ENCODE measurements around the gene FAM222A. TPM values are rescaled to one million over a fixed set of nuclear protein-coding genes. Genes with fewer than 3 reads are reported as not detected.

FAM222A gene
- total RNA-seq, 1 experiment from 2014 or later = 1.6 TPM

DNA sequence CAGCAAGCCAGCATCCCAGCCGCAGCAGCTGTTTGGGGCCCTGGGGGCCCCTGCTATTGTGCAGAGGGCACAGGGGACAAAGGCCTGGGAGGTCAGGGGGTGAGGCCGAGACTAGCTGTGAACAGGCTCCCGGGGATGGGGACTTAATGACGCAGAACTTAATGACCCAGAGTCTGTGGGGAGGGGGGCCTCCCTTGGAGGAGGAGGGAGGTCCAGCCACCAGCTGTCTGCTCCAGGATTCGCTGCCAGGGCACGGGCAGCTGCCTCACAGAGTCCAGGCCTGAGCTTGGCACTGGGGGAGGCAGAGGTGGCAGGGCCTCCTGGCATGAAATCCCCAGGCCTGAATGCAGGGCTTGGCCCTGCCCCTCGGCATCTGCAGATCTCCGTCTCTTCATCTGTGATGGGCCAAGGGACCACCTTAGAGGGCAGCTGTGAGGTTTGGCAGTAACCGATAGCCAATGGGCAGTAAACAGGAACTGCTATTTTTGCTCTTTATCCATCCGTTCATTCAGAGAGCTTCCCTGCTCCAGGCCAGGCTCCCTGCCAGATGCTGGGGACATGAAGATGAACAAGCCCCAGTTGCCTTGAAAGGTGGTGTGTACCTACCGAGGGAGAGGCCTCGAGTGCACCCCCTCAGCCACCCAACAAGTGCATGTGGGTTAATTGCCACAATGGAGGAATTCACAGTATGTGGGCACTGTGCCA, 6.7 kb downstream of the FAM222A start (continued):
- TF ChIP-seq, protein P1, sequence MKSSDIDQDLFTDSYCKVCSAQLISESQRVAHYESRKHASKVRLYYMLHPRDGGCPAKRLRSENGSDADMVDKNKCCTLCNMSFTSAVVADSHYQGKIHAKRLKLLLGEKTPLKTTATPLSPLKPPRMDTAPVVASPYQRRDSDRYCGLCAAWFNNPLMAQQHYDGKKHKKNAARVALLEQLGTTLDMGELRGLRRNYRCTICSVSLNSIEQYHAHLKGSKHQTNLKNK (CRISPR knock-in tag; IDR thresholded peaks at IDR 0.05) = no peak
- TF ChIP-seq OVOL2 (CRISPR knock-in tag; IDR thresholded peaks at IDR 0.05; ENCODE audit: borderline replicate concordance) = no peak
- TF ChIP-seq NFYB (CRISPR knock-in tag; conservative IDR thresholded peaks at IDR 0.05; ENCODE audit: low read depth) = no peak
- no peak for TF ChIP-seq ZNF219 (CRISPR knock-in tag; IDR thresholded peaks at IDR 0.05; ENCODE audit: borderline replicate concordance)
- no peak for TF ChIP-seq GABPB1 (CRISPR knock-in tag; IDR thresholded peaks at IDR 0.05)
- TF ChIP-seq SOX15 (CRISPR knock-in tag; IDR thresholded peaks at IDR 0.05) = no peak
- TF ChIP-seq, protein P2, sequence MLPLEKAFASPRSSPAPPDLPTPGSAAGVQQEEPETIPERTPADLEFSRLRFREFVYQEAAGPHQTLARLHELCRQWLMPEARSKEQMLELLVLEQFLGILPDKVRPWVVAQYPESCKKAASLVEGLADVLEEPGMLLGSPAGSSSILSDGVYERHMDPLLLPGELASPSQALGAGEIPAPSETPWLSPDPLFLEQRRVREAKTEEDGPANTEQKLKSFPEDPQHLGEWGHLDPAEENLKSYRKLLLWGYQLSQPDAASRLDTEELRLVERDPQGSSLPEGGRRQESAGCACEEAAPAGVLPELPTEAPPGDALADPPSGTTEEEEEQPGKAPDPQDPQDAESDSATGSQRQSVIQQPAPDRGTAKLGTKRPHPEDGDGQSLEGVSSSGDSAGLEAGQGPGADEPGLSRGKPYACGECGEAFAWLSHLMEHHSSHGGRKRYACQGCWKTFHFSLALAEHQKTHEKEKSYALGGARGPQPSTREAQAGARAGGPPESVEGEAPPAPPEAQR (CRISPR knock-in tag; IDR thresholded peaks at IDR 0.05) = no peak
- no peak for TF ChIP-seq CBFB (CRISPR knock-in tag; IDR thresholded peaks at IDR 0.05; ENCODE audit: low read depth)
- no peak for TF ChIP-seq ETV6 (CRISPR knock-in tag; IDR thresholded peaks at IDR 0.05)
- no peak for TF ChIP-seq ZNF232 (CRISPR knock-in tag; IDR thresholded peaks at IDR 0.05)
- TF ChIP-seq, protein P3, sequence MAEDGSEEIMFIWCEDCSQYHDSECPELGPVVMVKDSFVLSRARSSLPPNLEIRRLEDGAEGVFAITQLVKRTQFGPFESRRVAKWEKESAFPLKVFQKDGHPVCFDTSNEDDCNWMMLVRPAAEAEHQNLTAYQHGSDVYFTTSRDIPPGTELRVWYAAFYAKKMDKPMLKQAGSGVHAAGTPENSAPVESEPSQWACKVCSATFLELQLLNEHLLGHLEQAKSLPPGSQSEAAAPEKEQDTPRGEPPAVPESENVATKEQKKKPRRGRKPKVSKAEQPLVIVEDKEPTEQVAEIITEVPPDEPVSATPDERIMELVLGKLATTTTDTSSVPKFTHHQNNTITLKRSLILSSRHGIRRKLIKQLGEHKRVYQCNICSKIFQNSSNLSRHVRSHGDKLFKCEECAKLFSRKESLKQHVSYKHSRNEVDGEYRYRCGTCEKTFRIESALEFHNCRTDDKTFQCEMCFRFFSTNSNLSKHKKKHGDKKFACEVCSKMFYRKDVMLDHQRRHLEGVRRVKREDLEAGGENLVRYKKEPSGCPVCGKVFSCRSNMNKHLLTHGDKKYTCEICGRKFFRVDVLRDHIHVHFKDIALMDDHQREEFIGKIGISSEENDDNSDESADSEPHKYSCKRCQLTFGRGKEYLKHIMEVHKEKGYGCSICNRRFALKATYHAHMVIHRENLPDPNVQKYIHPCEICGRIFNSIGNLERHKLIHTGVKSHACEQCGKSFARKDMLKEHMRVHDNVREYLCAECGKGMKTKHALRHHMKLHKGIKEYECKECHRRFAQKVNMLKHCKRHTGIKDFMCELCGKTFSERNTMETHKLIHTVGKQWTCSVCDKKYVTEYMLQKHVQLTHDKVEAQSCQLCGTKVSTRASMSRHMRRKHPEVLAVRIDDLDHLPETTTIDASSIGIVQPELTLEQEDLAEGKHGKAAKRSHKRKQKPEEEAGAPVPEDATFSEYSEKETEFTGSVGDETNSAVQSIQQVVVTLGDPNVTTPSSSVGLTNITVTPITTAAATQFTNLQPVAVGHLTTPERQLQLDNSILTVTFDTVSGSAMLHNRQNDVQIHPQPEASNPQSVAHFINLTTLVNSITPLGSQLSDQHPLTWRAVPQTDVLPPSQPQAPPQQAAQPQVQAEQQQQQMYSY (CRISPR knock-in tag; IDR thresholded peaks at IDR 0.05) = no peak

DNA sequence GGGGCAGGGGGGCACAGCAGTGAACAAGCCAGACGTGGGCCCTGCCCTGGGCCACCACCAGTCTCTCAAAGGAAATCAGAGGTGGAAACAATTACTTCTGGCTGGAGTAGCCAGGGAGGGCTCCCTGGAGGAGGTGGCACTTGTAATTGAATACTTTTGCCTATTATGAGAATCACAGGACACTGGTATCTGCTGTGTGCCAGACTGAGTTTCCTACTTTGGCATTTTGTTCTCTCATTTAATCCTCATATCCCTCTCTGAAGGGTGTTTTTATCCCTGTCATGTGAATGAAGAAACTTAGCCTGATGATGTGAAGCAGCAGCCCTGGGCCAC, 7.2 kb downstream of the FAM222A start:
- peaks cover 23% of the 10 kb centered on the region for H3K4me1 Mint-ChIP-seq
- no peaks in the 10 kb centered on the region for H3K9me3 Mint-ChIP-seq
- no peak overlapping the region for H3K4me3 Mint-ChIP-seq
- H3K27me3 Mint-ChIP-seq (ENCODE audit: low read depth) = peaks cover 28% of the 10 kb centered on the region
- DNase-seq (ENCODE audit: low spot score) (no peak), ATAC-seq (no peak)
- H3K36me3 Mint-ChIP-seq = no peaks in the 10 kb centered on the region
- ChIA-PET POLR2A (no interaction called here), CTCF (interaction anchor here (1.8 to 4.1 kb wide), 5 partner anchors 13 to 123 kb away, joined by 5 to 50 read pairs (median 28); no protein-coding TSS in a partner anchor)
- no peak overlapping the region for H3K27ac Mint-ChIP-seq
- TF ChIP-seq TEAD4 (CRISPR knock-in tag; IDR thresholded peaks at IDR 0.05) = no peak
- no peak for TF ChIP-seq RORB (CRISPR knock-in tag; IDR thresholded peaks at IDR 0.05)
- no peak for TF ChIP-seq ZNF671 (CRISPR knock-in tag; IDR thresholded peaks at IDR 0.05)
- no peak for TF ChIP-seq GABPB1 (CRISPR knock-in tag; IDR thresholded peaks at IDR 0.05)
- TF ChIP-seq NFYB (CRISPR knock-in tag; conservative IDR thresholded peaks at IDR 0.05; ENCODE audit: low read depth) = no peak
- TF ChIP-seq, protein P2 (CRISPR knock-in tag; IDR thresholded peaks at IDR 0.05) = no peak
- TF ChIP-seq, protein P4, sequence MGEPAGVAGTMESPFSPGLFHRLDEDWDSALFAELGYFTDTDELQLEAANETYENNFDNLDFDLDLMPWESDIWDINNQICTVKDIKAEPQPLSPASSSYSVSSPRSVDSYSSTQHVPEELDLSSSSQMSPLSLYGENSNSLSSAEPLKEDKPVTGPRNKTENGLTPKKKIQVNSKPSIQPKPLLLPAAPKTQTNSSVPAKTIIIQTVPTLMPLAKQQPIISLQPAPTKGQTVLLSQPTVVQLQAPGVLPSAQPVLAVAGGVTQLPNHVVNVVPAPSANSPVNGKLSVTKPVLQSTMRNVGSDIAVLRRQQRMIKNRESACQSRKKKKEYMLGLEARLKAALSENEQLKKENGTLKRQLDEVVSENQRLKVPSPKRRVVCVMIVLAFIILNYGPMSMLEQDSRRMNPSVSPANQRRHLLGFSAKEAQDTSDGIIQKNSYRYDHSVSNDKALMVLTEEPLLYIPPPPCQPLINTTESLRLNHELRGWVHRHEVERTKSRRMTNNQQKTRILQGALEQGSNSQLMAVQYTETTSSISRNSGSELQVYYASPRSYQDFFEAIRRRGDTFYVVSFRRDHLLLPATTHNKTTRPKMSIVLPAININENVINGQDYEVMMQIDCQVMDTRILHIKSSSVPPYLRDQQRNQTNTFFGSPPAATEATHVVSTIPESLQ (CRISPR knock-in tag; IDR thresholded peaks at IDR 0.05) = no peak
- no peak for TF ChIP-seq NR1H2 (CRISPR knock-in tag; IDR thresholded peaks at IDR 0.05)
- no peak for TF ChIP-seq IRF1 (CRISPR knock-in tag; IDR thresholded peaks at IDR 0.05)
- TF ChIP-seq, protein P5, sequence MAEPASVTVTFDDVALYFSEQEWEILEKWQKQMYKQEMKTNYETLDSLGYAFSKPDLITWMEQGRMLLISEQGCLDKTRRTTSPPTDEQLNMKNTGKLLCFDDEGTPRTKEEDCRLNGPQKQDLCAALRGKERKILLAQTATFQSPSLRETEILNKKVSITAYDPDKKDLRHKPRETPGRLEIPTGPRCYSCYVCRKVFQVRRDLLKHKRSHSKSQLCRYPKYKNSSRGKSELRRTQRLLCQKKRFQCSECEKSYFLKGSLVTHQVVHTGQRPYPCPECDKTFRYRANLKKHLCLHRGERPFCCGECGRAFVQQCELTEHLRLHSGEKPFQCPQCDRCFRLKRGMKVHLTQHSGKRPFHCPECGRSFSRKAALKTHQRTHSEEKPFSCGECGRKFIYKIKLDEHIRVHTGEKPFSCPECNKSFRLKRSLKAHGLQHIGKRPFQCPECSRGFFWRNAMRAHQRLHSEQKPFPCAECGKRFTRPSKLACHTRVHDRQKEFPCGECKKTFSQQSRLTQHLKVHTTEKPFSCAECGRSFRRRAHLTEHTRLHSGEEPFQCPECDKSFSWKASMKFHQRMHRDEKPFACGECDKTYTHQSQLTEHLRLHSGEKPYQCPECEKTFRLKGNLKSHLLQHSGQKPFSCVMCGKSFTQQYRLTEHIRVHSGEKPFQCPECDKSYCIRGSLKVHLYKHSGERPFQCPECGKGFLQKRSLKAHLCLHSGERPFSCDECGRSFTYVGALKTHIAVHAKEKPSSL (CRISPR knock-in tag; conservative IDR thresholded peaks at IDR 0.05) = no peak
- TF ChIP-seq, protein P6, sequence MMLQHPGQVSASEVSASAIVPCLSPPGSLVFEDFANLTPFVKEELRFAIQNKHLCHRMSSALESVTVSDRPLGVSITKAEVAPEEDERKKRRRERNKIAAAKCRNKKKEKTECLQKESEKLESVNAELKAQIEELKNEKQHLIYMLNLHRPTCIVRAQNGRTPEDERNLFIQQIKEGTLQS (CRISPR knock-in tag; conservative IDR thresholded peaks at IDR 0.05) = no peak
- TF ChIP-seq ELF4 (CRISPR knock-in tag; IDR thresholded peaks at IDR 0.05; ENCODE audit: low read depth) = no peak
- TF ChIP-seq STAT6 (CRISPR knock-in tag; conservative IDR thresholded peaks at IDR 0.05; ENCODE audit: low read depth) = no peak

Measured in WTC11 (cell line).